Bronchial epithelial cell (primary cell): ENCODE results near the gene LRMDA. TPM values are rescaled to one million over a fixed set of nuclear protein-coding genes. Genes with fewer than 3 reads are reported as not detected.

Experiments
- DNase-seq: peaks from one replicate; pipeline ENCODE4 v3.0.0-alpha.2; 2010; ENCODE audit warnings: low read depth
- FAIRE-seq: peaks from 2 replicates; lab custom pipeline; 2011; peaks lifted over from hg19 to GRCh38; lab: Jason Lieb, UNC
- H3K27me3 ChIP-seq: 2 replicates; pipeline ENCODE4 v1.5.1; 2011; ENCODE audit warnings: low read length; ENCODE audit not compliant: control insufficient read depth, insufficient read depth
- H3K36me3 ChIP-seq: 2 replicates; pipeline ENCODE4 v1.5.1; 2011; ENCODE audit warnings: low read length; ENCODE audit not compliant: control insufficient read depth, insufficient read depth
- H3K4me3 ChIP-seq: 2 replicates; pipeline ENCODE4 v1.5.1; 2011; ENCODE audit warnings: mild to moderate bottlenecking, low read depth, low read length, control low read depth
- CTCF ChIP-seq: IDR thresholded peaks from 2 replicates; pipeline ENCODE4 v1.5.1; 2011; ENCODE audit warnings: mild to moderate bottlenecking, moderate library complexity, low read length, control low read depth, inconsistent platforms; ENCODE audit not compliant: insufficient read depth, severe bottlenecking
- total RNA-seq: library from RNA; depleted of rRNA; stranded (reverse); fragments of >200 nt; gene quantifications from 2 replicates; pipeline ENCODE4 v1.2.1, GENCODE V29; 2014

LRMDA gene
- total RNA-seq, 1 donor from 2014 or later: 1.6 TPM

- FAIRE-seq (no peak), DNase-seq (no peak)
- no peak for TF ChIP-seq CTCF
- Histone ChIP-seq H3K4me3 (no peak overlapping the region), H3K36me3 (no peaks in the 10 kb centered on the region), H3K27me3 (no peaks in the 10 kb centered on the region)
Measured at GRCh38 chr10:76397181-76398042, 966.0 kb downstream of the LRMDA start.

GRCh38 chr10:76398043-76398710 lies 966.8 kb downstream of the LRMDA start:
- no peak for FAIRE-seq
- no peak for TF ChIP-seq CTCF

GRCh38 chr10:76399226-76399625 lies 967.8 kb downstream of the LRMDA start:
- Histone ChIP-seq H3K36me3 (no peaks in the 10 kb centered on the region), H3K4me3 (no peak overlapping the region), H3K27me3 (no peaks in the 10 kb centered on the region)
- no peak for FAIRE-seq
- TF ChIP-seq CTCF: no peak
- DNase-seq: no peak

More at GRCh38 chr10:76398043-76398710, 966.8 kb downstream of the LRMDA start:
- no peak for DNase-seq
- no peaks in the 10 kb centered on the region for H3K27me3 ChIP-seq
- H3K36me3 ChIP-seq: no peaks in the 10 kb centered on the region
- no peak overlapping the region for H3K4me3 ChIP-seq

- no peak for TF ChIP-seq CTCF
- Histone ChIP-seq H3K27me3 (no peaks in the 10 kb centered on the region), H3K36me3 (no peaks in the 10 kb centered on the region), H3K4me3 (no peak overlapping the region)
- DNase-seq (peak; percentile 15), FAIRE-seq (no peak)
Measured at GRCh38 chr10:76401006-76401405, 969.6 kb downstream of the LRMDA start.

- DNase-seq (peak; percentile 55), FAIRE-seq (no peak)
Measured at GRCh38 chr10:76403912-76404311, 972.5 kb downstream of the LRMDA start.

More at GRCh38 chr10:76403912-76404311, 972.5 kb downstream of the LRMDA start:
- no peak for TF ChIP-seq CTCF
- H3K4me3 ChIP-seq: no peak overlapping the region
- no peaks in the 10 kb centered on the region for H3K27me3 ChIP-seq
- no peaks in the 10 kb centered on the region for H3K36me3 ChIP-seq
